Measurements from ENCODE around the gene SLC26A9.

SLC26A9 gene

DNA sequence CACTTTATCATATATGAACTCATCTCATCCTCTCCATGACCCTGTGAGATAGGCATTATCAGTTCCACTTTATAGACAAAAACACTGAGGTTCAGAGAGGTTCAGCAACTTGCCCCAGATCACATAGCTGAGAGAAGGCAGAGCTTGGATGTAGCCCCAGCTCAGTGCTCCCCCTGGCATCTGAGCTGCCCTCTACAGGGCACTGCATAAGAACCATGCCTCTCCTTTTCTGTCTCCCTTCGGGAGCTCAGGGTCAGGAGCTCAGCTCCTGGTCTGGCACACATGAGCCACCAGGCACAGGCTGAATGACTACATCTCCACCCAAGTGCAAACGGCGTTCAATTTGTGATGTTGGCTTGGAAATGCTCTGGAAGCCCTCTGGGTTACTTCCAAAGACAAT lies 43.0 kb upstream of the SLC26A9 start:
- TF ChIP-seq, protein P1, sequence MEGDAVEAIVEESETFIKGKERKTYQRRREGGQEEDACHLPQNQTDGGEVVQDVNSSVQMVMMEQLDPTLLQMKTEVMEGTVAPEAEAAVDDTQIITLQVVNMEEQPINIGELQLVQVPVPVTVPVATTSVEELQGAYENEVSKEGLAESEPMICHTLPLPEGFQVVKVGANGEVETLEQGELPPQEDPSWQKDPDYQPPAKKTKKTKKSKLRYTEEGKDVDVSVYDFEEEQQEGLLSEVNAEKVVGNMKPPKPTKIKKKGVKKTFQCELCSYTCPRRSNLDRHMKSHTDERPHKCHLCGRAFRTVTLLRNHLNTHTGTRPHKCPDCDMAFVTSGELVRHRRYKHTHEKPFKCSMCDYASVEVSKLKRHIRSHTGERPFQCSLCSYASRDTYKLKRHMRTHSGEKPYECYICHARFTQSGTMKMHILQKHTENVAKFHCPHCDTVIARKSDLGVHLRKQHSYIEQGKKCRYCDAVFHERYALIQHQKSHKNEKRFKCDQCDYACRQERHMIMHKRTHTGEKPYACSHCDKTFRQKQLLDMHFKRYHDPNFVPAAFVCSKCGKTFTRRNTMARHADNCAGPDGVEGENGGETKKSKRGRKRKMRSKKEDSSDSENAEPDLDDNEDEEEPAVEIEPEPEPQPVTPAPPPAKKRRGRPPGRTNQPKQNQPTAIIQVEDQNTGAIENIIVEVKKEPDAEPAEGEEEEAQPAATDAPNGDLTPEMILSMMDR (conservative IDR thresholded peaks at IDR 0.05; ENCODE audit: low read depth, low read length): peak; percentile 14
- DNase-seq (ENCODE audit: low read depth): no peak
- no peak overlapping the region for H3K4me3 ChIP-seq (ENCODE audit: low read depth, low read length)

DNA sequence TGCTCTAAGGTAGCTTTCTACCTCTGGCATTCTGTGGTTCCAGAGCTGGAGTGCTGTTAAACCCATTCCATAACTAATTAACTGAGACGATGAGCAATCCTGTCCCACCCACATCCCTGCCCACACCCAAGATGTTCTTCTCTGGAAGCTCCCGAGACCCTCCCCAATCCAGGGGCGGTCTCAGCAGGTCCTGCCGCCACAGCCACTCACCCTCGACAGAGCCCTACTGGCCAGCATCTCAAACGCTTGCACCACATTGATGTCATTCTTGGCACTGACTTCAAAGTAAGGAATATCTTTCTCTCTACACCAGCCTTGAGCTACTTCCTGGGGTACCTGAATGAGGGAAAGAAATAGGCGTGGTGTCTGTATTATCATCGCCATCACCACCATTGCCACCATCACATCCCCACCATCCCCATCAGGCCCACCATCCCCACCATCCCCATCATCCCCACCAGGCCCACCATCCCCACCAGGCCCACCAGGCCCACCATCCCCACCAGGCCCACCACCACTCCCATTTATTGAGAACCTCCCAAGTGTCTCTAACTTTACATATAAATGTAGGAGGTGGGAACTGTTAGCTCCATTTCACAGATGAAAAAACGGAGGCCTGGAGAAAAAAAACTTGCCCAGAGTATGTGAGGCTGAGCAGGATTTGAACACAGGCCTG lies 42.2 kb upstream of the SLC26A9 start:
- H3K4me3 ChIP-seq (ENCODE audit: low read depth, low read length): no peak overlapping the region
- DNase-seq (ENCODE audit: low read depth): no peak
- TF ChIP-seq, protein P1 (conservative IDR thresholded peaks at IDR 0.05; ENCODE audit: low read depth, low read length): no peak

DNA sequence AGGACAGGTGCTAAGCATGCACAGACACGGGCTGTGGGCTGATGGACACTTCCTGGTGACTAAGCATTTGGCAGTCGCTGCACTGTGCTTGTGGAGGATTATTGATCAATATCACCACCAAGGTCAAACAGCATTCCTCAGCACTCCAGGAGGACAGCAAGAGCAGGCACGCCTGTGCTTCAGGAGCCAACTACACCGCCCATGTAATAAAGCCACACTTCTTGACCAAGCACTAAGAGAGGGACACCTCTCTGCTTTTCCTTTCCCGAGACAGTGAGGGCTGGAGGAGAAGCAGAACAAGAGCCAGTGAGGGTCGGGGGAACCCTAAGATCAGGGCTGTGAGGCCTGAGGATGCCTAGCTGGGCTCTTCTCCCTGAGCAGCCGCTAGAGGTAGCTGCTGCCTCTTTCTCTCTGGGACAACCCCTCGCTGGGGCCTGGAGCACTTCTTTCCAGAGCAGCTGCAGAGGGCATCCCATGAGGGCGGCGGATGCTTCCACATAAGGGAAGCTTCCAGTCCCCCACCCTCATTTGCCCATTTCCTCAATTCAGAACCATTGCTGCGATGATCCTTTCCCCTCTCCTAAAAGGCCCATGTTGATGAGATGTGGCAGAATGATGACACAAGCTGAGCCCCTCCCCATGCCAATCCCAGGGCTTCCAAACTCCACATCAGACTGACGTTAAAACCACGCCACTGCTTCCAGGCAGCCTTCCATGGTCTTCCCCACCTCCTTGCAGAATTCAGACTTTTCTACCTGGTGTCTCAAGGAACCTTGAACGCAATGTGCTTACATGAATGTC lies 40.9 kb upstream of the SLC26A9 start:
- TF ChIP-seq, protein P1 (conservative IDR thresholded peaks at IDR 0.05; ENCODE audit: low read depth, low read length): peak; percentile 97
- no peak overlapping the region for H3K4me3 ChIP-seq (ENCODE audit: low read depth, low read length)
- peak; percentile 74 for DNase-seq (ENCODE audit: low read depth)

DNA sequence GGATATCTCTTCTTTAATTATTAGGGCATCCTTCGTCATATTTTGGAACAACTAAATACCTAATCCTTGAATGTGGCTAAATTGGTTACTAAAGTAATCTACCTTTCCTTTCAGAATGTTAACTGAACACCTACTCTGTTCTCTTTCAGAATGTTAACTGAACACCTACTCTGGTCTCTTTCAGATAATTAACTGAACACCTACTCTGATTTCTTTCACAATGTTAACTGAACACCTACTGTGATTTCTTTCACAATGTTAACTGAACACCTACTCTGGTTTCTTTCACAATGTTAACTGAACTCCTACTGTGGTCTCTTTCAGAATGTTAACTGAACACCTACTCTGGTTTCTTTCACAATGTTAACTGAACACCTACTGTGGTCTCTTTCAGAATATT lies 38.0 kb upstream of the SLC26A9 start:
- DNase-seq (ENCODE audit: low read depth): no peak
- TF ChIP-seq, protein P1 (conservative IDR thresholded peaks at IDR 0.05; ENCODE audit: low read depth, low read length): no peak
- H3K4me3 ChIP-seq (ENCODE audit: low read depth, low read length): no peak overlapping the region

DNA sequence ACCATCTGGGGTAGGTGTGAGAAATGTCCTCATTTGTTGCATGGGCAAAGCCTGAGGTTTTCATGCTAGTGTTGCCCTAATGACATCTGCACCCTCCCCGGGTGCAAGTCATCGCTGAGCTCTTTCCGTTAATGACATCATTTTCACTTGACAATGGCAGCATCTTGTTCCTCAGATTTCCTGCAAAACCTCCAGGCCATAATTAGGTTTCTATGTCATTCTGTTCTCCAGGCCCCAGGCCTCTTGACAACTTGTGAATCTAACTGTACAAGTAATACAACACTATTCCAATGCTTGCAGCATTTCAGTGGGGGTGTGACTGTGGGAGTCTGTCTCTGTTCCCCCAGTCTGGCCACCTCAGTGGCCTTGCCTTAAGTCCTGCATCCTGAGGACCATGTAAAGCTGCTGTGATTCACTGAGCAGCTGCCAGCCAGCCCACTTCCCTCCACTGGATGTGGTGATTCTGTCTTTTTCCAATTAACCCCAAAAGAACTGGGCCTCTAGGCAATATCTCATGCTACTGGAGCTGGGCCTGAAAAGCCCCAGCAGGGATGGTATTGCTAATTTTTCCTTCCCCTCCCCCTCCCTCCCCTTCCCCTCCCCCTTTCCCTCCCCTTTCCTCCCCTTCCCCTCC lies 37.1 kb upstream of the SLC26A9 start:
- no peak overlapping the region for H3K4me3 ChIP-seq (ENCODE audit: low read depth, low read length)
- DNase-seq (ENCODE audit: low read depth): no peak
- TF ChIP-seq, protein P1 (conservative IDR thresholded peaks at IDR 0.05; ENCODE audit: low read depth, low read length): no peak

DNA sequence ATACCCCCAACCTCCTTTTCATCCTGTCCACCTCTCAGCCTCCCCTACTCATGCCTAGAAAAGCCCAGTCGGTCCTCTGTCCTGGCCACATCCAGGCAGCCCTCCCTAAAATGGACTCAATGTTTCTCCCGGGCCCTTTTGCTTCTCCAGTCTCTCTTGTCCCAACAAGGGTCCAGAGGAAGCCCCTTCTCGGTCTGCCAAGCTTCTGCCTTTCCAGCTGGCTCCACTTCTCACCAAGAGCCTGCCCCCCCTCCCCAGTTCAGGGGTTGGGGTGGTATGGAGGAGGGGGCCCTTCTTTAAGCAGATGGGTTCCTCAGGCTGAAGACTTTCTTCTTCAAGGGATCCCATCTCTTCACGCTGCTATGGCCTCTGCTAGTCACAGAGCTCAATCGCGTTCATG lies 36.0 kb upstream of the SLC26A9 start:
- no peak for DNase-seq (ENCODE audit: low read depth)
- no peak overlapping the region for H3K4me3 ChIP-seq (ENCODE audit: low read depth, low read length)
- TF ChIP-seq, protein P1 (conservative IDR thresholded peaks at IDR 0.05; ENCODE audit: low read depth, low read length): no peak
